K562 (cell line): ENCODE results near the gene GLT1D1. TPM values are rescaled to one million over a fixed set of nuclear protein-coding genes. Genes with fewer than 3 reads are reported as not detected.

Experiments used
- ATAC-seq: fragments of 200-7000 bp; cut with Tn5 transposase; 3 replicates; pipeline ENCODE4 v1.9.1; 2020; ENCODE audit warnings: moderate library complexity
- BruUV-seq: library from RNA; stranded (reverse); fragments of 400-500 nt; replicated peaks from 2 replicates; lab custom pipeline; 2021; lab: Mats Ljungman, UMichigan
- CTCF ChIA-PET: fragments of 300-600 bp; formaldehyde crosslinking; extraction: SDS; loops from one replicate; lab custom pipeline; 2021; ENCODE audit warnings: low intra/inter-chr PET ratio; lab: Yijun Ruan, JAX
- POLR2A ChIA-PET: fragments of 300-600, 350-650 bp; sonication (Branson Sonifier 250); formaldehyde crosslinking; extraction: SDS; loops from one replicate; lab custom pipeline; 2021; ENCODE audit warnings: antibody characterized with exemption, inconsistent platforms; lab: Yijun Ruan, JAX
- DNase-seq, 4 experiments: peaks; one replicate each; pipeline versions ENCODE4 v3.0.0 to v3.0.0-alpha.2; 2011 to 2018; ENCODE audit warnings: low spot score in 3 of 4, mixed read lengths in 3 of 4; ENCODE audit errors: extremely low read depth in 1 of 4
- FAIRE-seq: peaks from 2 replicates; lab custom pipeline; 2011; peaks lifted over from hg19 to GRCh38; lab: Jason Lieb, UNC
- H2AFZ ChIP-seq: 2 replicates; pipeline ENCODE4 v1.6.0; 2011; ENCODE audit warnings: low read depth, low read length, control low read depth, inconsistent platforms
- H3K27ac ChIP-seq: fragments of 200-600 bp; 3 replicates; pipeline ENCODE4 v1.8.0; 2011; ENCODE audit warnings: low read depth, mild to moderate bottlenecking, control low read depth, inconsistent platforms, low read length, moderate library complexity, mixed read lengths; ENCODE audit errors: extremely low read depth
- H3K27me3 ChIP-seq, 2 experiments: fragments of 300-600 bp in 1 of 2; 2 replicates in 1 of 2; 3 replicates in 1 of 2; pipeline versions ENCODE4 v1.6.0 to v1.8.0; 2011; ENCODE audit warnings: inconsistent platforms in 2 of 2, low read length in 2 of 2, mild to moderate bottlenecking in 1 of 2, mixed read lengths in 1 of 2, moderate library complexity in 1 of 2; ENCODE audit not compliant: control insufficient read depth in 2 of 2, insufficient read depth in 2 of 2
- H3K36me3 ChIP-seq: fragments of 300-600 bp; 3 replicates; pipeline ENCODE4 v1.8.0; 2011; ENCODE audit warnings: mild to moderate bottlenecking, low read length, inconsistent platforms; ENCODE audit not compliant: control insufficient read depth, insufficient read depth
- H3K4me1 ChIP-seq, 2 experiments: fragments of 200-600 bp in 1 of 2; replicated peaks in 1 of 2; 2 replicates in 1 of 2; 3 replicates in 1 of 2; pipeline versions ENCODE4 v1.5.1 to v1.8.0; 2011; ENCODE audit warnings: inconsistent platforms in 2 of 2, low read length in 2 of 2, mild to moderate bottlenecking in 1 of 2, mixed read lengths in 1 of 2, moderate library complexity in 1 of 2; ENCODE audit not compliant: control insufficient read depth in 2 of 2, insufficient read depth in 2 of 2
- H3K4me2 ChIP-seq: 2 replicates; pipeline ENCODE4 v1.6.1; 2011; ENCODE audit warnings: low read length, control low read depth, inconsistent platforms, mixed read lengths; ENCODE audit not compliant: insufficient read depth
- H3K4me3 ChIP-seq: fragments of 200-600 bp; sonication (generic), shearing (Covaris generic); 2 replicates; pipeline ENCODE4 v1.5.1; 2016; ENCODE audit warnings: control low read depth, inconsistent platforms
- H3K79me2 ChIP-seq: fragments of 200-600 bp; 3 replicates; pipeline ENCODE4 v1.8.0; 2011; ENCODE audit warnings: low read length, inconsistent platforms; ENCODE audit not compliant: control insufficient read depth, insufficient read depth
- H3K9ac ChIP-seq, 2 experiments: 2 replicates each; pipeline versions ENCODE4 v1.6.0 to v1.6.1; 2011; ENCODE audit warnings: low read depth in 2 of 2, low read length in 2 of 2, control low read depth in 1 of 2, inconsistent platforms in 1 of 2, mild to moderate bottlenecking in 1 of 2, mixed read lengths in 1 of 2; ENCODE audit not compliant: insufficient read depth in 1 of 2
- H3K9me1 ChIP-seq: one replicate; pipeline ENCODE4 v1.6.0; 2011; ENCODE audit warnings: inconsistent platforms, mild to moderate bottlenecking, low read length, moderate library complexity; ENCODE audit not compliant: control insufficient read depth, insufficient read depth
- H3K9me3 ChIP-seq: replicated peaks from 2 replicates; pipeline ENCODE4 v1.5.1; 2011; ENCODE audit warnings: low read depth, low read length, inconsistent platforms; ENCODE audit not compliant: control insufficient read depth, insufficient read depth
- H4K20me1 ChIP-seq: replicated peaks from 2 replicates; pipeline ENCODE4 v1.6.1; 2011; ENCODE audit warnings: low read length, inconsistent platforms, mixed read lengths; ENCODE audit not compliant: control insufficient read depth, insufficient read depth
- BMI1 ChIP-seq: fragments of 150-350 bp; IDR thresholded peaks from 2 replicates; pipeline ENCODE4 v1.6.1; 2014; ENCODE audit warnings: low read length
- CC2D1A ChIP-seq: fragments of 450-650 bp; IDR thresholded peaks from 2 replicates; pipeline ENCODE4 v1.6.1; 2017; ENCODE audit warnings: mild to moderate bottlenecking
- CHD1 ChIP-seq: fragments of 200-600 bp; sonication (generic); IDR thresholded peaks from one replicate; pipeline ENCODE4 v1.6.1; 2012; ENCODE audit warnings: mild to moderate bottlenecking, moderate library complexity, low read length, inconsistent platforms
- CXXC5 ChIP-seq: fragments of 250-450 bp; sonication (Bioruptor Pico); IDR thresholded peaks from 2 replicates; pipeline ENCODE4 v1.8.0; 2022; ENCODE audit warnings: inconsistent platforms, mild to moderate bottlenecking, moderate library complexity
- EZH2 ChIP-seq: IDR thresholded peaks from 2 replicates; pipeline ENCODE4 v1.6.1; 2012; ENCODE audit warnings: low read depth, mild to moderate bottlenecking, inconsistent platforms, low read length, borderline replicate concordance
- FOS ChIP-seq: IDR thresholded peaks from 3 replicates; pipeline ENCODE4 v1.6.1; 2011; ENCODE audit not compliant: insufficient read length; ENCODE audit errors: extremely low read depth
- HEY1 ChIP-seq: fragments of 250-450 bp; sonication (Bioruptor Pico); IDR thresholded peaks from 2 replicates; pipeline ENCODE4 v1.5.0; 2020; ENCODE audit warnings: mild to moderate bottlenecking, moderate library complexity, borderline replicate concordance
- HMG20B ChIP-seq: fragments of 250-450 bp; sonication (Bioruptor Pico); IDR thresholded peaks from 2 replicates; pipeline ENCODE4 v1.5.0; 2021; ENCODE audit warnings: mild to moderate bottlenecking
- MTA3 ChIP-seq: fragments of 450-650 bp; formaldehyde crosslinking; IDR thresholded peaks from 2 replicates; pipeline ENCODE4 v1.6.1; 2017; ENCODE audit warnings: mild to moderate bottlenecking, borderline replicate concordance
- MYC ChIP-seq, 2 experiments: fragments of 250-450 bp in 1 of 2; sonication (Bioruptor Pico) in 1 of 2; IDR thresholded peaks; 2 replicates each; pipeline versions ENCODE4 v1.5.1 to v1.6.1; 2012 to 2021; ENCODE audit warnings: low read depth in 2 of 2, borderline replicate concordance in 1 of 2, improper control_type of control experiment in 1 of 2, low read length in 1 of 2, mild to moderate bottlenecking in 1 of 2, moderate library complexity in 1 of 2
- SAFB2 ChIP-seq: fragments of 200-400 bp; formaldehyde crosslinking; IDR thresholded peaks from 2 replicates; pipeline ENCODE4 v1.6.1; 2018; ENCODE audit warnings: borderline replicate concordance, low read length, low read depth, moderate library complexity; ENCODE audit not compliant: severe bottlenecking
- TCF7L2 ChIP-seq: fragments of 150-350 bp; IDR thresholded peaks from 2 replicates; pipeline ENCODE4 v1.6.1; 2016; ENCODE audit warnings: low read depth, mild to moderate bottlenecking, low read length, moderate library complexity
- TEAD1 ChIP-seq, 2 experiments: fragments of 450-650 bp in 1 of 2; sonication (generic) in 1 of 2; formaldehyde crosslinking; IDR thresholded peaks; 2 replicates each; pipeline versions ENCODE4 v1.4.0 to v1.8.0; 2020 to 2022; ENCODE audit warnings: mild to moderate bottlenecking in 2 of 2, missing genetic modification reagents in 1 of 2
- ZBTB8A ChIP-seq: fragments of 450-650 bp; IDR thresholded peaks from 2 replicates; pipeline ENCODE4 v1.6.1; 2018; ENCODE audit warnings: mild to moderate bottlenecking, moderate library complexity; ENCODE audit not compliant: partially characterized antibody
- ZFX ChIP-seq: sonication (generic); formaldehyde crosslinking; IDR thresholded peaks from 2 replicates; pipeline ENCODE4 v1.8.0; 2022; ENCODE audit warnings: mild to moderate bottlenecking, missing genetic modification reagents, moderate library complexity
- ZNF384 ChIP-seq: IDR thresholded peaks from 2 replicates; pipeline ENCODE4 v1.6.1; 2012; ENCODE audit warnings: low read depth, low read length, improper control_type of control experiment
- WGBS: fragments of 100-300 bp; shearing (Covaris generic); methylation state at CpG from one replicate; pipeline ENCODE4 v1.1.6; 2016; ENCODE audit warnings: low coverage, mixed read lengths; ENCODE audit not compliant: insufficient coverage; ENCODE audit errors: missing lambda C conversion rate; 5-methylcytosine and 5-hydroxymethylcytosine counted together
- in situ Hi-C: fragments of 300-500 bp; cut with MboI; formaldehyde crosslinking; loops from 4 replicates; pipeline ENCODE4 v1.15.0; 2018; ENCODE audit warnings: inconsistent platforms, mixed read lengths
- intact Hi-C: fragments of 100-400 bp; cut with micrococcal nuclease; formaldehyde crosslinking; loops from 2 replicates; pipeline ENCODE4 v1.14.2; 2022
- polyA plus RNA-seq, 8 experiments: library from polyadenylated mRNA; depleted of rRNA in 4 of 8; stranded (reverse) in 5 of 8; unstranded in 3 of 8; fragments of >200 nt; fragmentation: Nextera tagmentation in 2 of 8; fragmentation: Illumina TruSeq in 1 of 8; extraction: Ambion mirVana in 2 of 8; extraction: Trizol in 1 of 8; gene quantifications; 2 replicates each; pipeline versions ENCODE4 v1.2.1 to v1.2.3, GENCODE V29; 2011 to 2014; ENCODE audit warnings: inconsistent platforms in 1 of 8, missing spikeins in 1 of 8
- total RNA-seq, 7 experiments: library from RNA; depleted of rRNA in 6 of 7; stranded (reverse); fragments of >200 nt in 6 of 7; fragmentation: Illumina TruSeq in 2 of 7; extraction: Trizol in 2 of 7; gene quantifications; 2 replicates each; pipeline versions ENCODE4 v1.2.1 to v1.2.3, GENCODE V29; 2011 to 2021; ENCODE audit warnings: low replicate concordance in 1 of 7
- TF ChIP-seq, protein P1 (sequence below): sonication (generic); formaldehyde crosslinking; IDR thresholded peaks from 2 replicates; pipeline ENCODE4 v1.8.0; 2022; ENCODE audit warnings: mild to moderate bottlenecking, missing genetic modification reagents
- TF ChIP-seq, protein P2 (sequence below): fragments of 250-450 bp; sonication (Bioruptor Pico); IDR thresholded peaks from 2 replicates; pipeline ENCODE4 v1.5.0; 2022; ENCODE audit warnings: mild to moderate bottlenecking

Gene GLT1D1
- total and polyA plus RNA-seq, 9 of the 15 experiments (the other 6 are each of a cell fraction or from before 2014, with no cell fraction given) = 0.04 TPM; not detected in 8

DNA sequence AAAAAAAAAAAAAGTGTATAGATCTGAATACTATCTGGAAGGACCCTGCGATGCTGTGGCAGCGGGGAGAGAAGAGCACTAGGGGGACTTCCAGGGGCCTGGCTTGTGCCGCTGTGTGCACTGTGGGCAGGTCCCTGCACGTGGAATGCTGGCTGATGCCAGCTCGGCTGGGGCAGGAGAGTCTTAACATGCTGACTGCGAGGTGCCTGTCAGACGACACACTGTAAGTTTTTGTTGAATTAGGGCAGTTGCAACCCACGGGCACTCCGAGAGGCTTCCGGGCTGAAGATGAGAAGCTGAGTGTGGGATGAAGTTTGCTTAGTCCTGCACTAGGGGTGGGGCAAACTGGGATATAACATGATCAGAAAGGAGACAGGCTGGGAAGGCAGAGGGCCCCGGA, 10.7 kb downstream of the GLT1D1 start:
- in situ Hi-C loops = no loop called here

More for the DNA sequence above, 10.7 kb downstream of the GLT1D1 start:
- WGBS = 5% methylated on average over 9 of the region's 11 CpGs
- H3K4me3 ChIP-seq = no peak overlapping the region
- H3K9me3 ChIP-seq = no peaks in the 10 kb centered on the region
- ChIA-PET POLR2A (no interaction called here), CTCF (no interaction called here)
- no peaks in the 10 kb centered on the region for H3K4me1 ChIP-seq
- no peaks in the 10 kb centered on the region for H3K36me3 ChIP-seq
- H3K27ac ChIP-seq = no peak overlapping the region
- intact Hi-C loops = no loop called here
- peaks cover 3% of the 10 kb centered on the region; the same call in 1 of the 2 replicates for H4K20me1 ChIP-seq
- H3K9ac ChIP-seq = no peak overlapping the region
- no peak for DNase-seq
- no peak for FAIRE-seq
- TF ChIP-seq ZNF384 (no peak), EZH2 (no peak), TCF7L2 (no peak), CXXC5 (CRISPR knock-in tag) (no peak), CHD1 (no peak), MYC (IDR thresholded peaks at IDR 0.05; ENCODE audit: low read depth, low read length) (no peak), MYC (CRISPR knock-in tag; IDR thresholded peaks at IDR 0.05; ENCODE audit: borderline replicate concordance, low read depth) (no peak), SAFB2 (no peak), CC2D1A (no peak), HEY1 (CRISPR knock-in tag) (no peak), FOS (no peak), MTA3 (no peak), HMG20B (CRISPR knock-in tag) (no peak), ZFX (CRISPR knock-in tag) (no peak), ZBTB8A (no peak), BMI1 (no peak), TEAD1 (CRISPR knock-in tag; IDR thresholded peaks at IDR 0.05) (no peak)
- TF ChIP-seq, protein P1, sequence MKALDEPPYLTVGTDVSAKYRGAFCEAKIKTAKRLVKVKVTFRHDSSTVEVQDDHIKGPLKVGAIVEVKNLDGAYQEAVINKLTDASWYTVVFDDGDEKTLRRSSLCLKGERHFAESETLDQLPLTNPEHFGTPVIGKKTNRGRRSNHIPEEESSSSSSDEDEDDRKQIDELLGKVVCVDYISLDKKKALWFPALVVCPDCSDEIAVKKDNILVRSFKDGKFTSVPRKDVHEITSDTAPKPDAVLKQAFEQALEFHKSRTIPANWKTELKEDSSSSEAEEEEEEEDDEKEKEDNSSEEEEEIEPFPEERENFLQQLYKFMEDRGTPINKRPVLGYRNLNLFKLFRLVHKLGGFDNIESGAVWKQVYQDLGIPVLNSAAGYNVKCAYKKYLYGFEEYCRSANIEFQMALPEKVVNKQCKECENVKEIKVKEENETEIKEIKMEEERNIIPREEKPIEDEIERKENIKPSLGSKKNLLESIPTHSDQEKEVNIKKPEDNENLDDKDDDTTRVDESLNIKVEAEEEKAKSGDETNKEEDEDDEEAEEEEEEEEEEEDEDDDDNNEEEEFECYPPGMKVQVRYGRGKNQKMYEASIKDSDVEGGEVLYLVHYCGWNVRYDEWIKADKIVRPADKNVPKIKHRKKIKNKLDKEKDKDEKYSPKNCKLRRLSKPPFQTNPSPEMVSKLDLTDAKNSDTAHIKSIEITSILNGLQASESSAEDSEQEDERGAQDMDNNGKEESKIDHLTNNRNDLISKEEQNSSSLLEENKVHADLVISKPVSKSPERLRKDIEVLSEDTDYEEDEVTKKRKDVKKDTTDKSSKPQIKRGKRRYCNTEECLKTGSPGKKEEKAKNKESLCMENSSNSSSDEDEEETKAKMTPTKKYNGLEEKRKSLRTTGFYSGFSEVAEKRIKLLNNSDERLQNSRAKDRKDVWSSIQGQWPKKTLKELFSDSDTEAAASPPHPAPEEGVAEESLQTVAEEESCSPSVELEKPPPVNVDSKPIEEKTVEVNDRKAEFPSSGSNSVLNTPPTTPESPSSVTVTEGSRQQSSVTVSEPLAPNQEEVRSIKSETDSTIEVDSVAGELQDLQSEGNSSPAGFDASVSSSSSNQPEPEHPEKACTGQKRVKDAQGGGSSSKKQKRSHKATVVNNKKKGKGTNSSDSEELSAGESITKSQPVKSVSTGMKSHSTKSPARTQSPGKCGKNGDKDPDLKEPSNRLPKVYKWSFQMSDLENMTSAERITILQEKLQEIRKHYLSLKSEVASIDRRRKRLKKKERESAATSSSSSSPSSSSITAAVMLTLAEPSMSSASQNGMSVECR (CRISPR knock-in tag) = no peak
- TF ChIP-seq, protein P2, sequence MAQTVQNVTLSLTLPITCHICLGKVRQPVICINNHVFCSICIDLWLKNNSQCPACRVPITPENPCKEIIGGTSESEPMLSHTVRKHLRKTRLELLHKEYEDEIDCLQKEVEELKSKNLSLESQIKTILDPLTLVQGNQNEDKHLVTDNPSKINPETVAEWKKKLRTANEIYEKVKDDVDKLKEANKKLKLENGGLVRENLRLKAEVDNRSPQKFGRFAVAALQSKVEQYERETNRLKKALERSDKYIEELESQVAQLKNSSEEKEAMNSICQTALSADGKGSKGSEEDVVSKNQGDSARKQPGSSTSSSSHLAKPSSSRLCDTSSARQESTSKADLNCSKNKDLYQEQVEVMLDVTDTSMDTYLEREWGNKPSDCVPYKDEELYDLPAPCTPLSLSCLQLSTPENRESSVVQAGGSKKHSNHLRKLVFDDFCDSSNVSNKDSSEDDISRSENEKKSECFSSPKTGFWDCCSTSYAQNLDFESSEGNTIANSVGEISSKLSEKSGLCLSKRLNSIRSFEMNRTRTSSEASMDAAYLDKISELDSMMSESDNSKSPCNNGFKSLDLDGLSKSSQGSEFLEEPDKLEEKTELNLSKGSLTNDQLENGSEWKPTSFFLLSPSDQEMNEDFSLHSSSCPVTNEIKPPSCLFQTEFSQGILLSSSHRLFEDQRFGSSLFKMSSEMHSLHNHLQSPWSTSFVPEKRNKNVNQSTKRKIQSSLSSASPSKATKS = no peak
- peaks cover 21 to 70% of the 10 kb centered on the region in 2 experiments; a peak in 4 of 5 replicates for H3K27me3 ChIP-seq
- ATAC-seq = no peak
- no TSS peak for BruUV-seq
- no peak overlapping the region for H2AFZ ChIP-seq
- H3K79me2 ChIP-seq = no peaks in the 10 kb centered on the region
- H3K4me2 ChIP-seq = no peak overlapping the region
- H3K9me1 ChIP-seq = no peaks in the 10 kb centered on the region
